ACC112 (cell line): ENCODE measurements around the gene TUBGCP5.
"Not testable (repeated sequence)": the region's sequence is repeated elsewhere in the genome, so short reads cannot be mapped to it uniquely, and the experiment has no call there.

ENCODE experiments used
- H2AFZ ChIP-seq: fragments of 200-600 bp; sonication (generic); one replicate; pipeline ENCODE4 v1.6.0; 2017; ENCODE audit warnings: antibody characterized with exemption, low read length; ENCODE audit not compliant: unreplicated experiment
- H3K27ac ChIP-seq: fragments of 200-600 bp; sonication (generic); 2 replicates; pipeline ENCODE4 v1.5.1; 2014; ENCODE audit warnings: low read depth, mild to moderate bottlenecking, antibody characterized with exemption, low read length, moderate library complexity
- H3K27me3 ChIP-seq: fragments of 200-600 bp; sonication (generic); 2 replicates; pipeline ENCODE4 v1.6.1; 2014; ENCODE audit warnings: mild to moderate bottlenecking, antibody characterized with exemption, low read length, moderate library complexity, mixed read lengths; ENCODE audit not compliant: insufficient read depth
- H3K36me3 ChIP-seq: fragments of 200-600 bp; sonication (generic); 2 replicates; pipeline ENCODE4 v1.6.1; 2016; ENCODE audit warnings: mild to moderate bottlenecking, antibody characterized with exemption, low read length, moderate library complexity, mixed read lengths; ENCODE audit not compliant: insufficient read depth
- H3K4me1 ChIP-seq: fragments of 200-600 bp; sonication (generic); one replicate; pipeline ENCODE4 v1.6.1; 2016; ENCODE audit warnings: low read length, mixed read lengths; ENCODE audit not compliant: insufficient read depth, unreplicated experiment, control insufficient read depth
- H3K4me3 ChIP-seq: fragments of 200-600 bp; sonication (generic); 2 replicates; pipeline ENCODE4 v1.5.1; 2014; ENCODE audit warnings: mild to moderate bottlenecking, low read depth, low read length
- H3K79me2 ChIP-seq: fragments of 200-600 bp; sonication (generic); one replicate; pipeline ENCODE4 v1.6.0; 2016; ENCODE audit warnings: low read length; ENCODE audit not compliant: control insufficient read depth, unreplicated experiment, insufficient read depth

Gene TUBGCP5

GRCh38 chr15:23067416-23067815 is 28.0 kb upstream of the TUBGCP5 start:
- no peak overlapping the region for H3K4me3 ChIP-seq
- H3K79me2 ChIP-seq: no peaks in the 10 kb centered on the region
- H3K27ac ChIP-seq: no peak overlapping the region
- H2AFZ ChIP-seq: no peak overlapping the region
- H3K4me1 ChIP-seq: no peaks in the 10 kb centered on the region
- no peaks in the 10 kb centered on the region for H3K36me3 ChIP-seq
- H3K27me3 ChIP-seq: 0 out of 2 replicates have a peak, but pooled peaks cover 5% of the 10 kb centered on the region

- H2AFZ ChIP-seq: no peak overlapping the region
- H3K27me3 ChIP-seq: peaks cover 2% of the 10 kb centered on the region; the same call in 1 of the 2 replicates
- no peak overlapping the region for H3K27ac ChIP-seq
- no peaks in the 10 kb centered on the region for H3K36me3 ChIP-seq
- no peaks in the 10 kb centered on the region for H3K4me1 ChIP-seq
- H3K79me2 ChIP-seq: no peaks in the 10 kb centered on the region
- no peak overlapping the region for H3K4me3 ChIP-seq
Measured at GRCh38 chr15:23065836-23066235, 26.5 kb upstream of the TUBGCP5 start.

DNA sequence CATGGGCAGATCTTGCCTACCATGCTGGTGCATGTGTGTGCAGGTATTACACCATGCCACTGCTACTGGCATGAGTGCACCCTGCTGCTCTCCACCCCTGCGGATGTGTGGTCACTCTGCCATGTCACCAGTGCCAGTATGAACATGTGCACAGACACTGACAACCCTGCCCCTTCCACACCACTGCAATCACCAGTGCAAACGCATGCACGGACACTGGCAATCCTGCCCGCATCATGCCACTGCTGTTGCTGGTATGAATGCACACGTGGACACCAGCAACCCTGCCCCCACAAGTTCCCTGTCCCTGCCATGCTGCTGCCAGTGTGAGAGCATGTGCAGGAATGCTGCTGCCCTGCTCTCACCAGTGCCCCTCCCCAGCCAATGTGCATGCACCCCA is 24.8 kb upstream of the TUBGCP5 start:
- H3K4me1 ChIP-seq: no peaks in the 10 kb centered on the region
- no peak overlapping the region for H2AFZ ChIP-seq
- H3K36me3 ChIP-seq: no peaks in the 10 kb centered on the region
- H3K27ac ChIP-seq: no peak overlapping the region
- peaks cover 11% of the 10 kb centered on the region; the same call in 1 of the 2 replicates for H3K27me3 ChIP-seq
- no peaks in the 10 kb centered on the region for H3K79me2 ChIP-seq
- no peak overlapping the region for H3K4me3 ChIP-seq

DNA sequence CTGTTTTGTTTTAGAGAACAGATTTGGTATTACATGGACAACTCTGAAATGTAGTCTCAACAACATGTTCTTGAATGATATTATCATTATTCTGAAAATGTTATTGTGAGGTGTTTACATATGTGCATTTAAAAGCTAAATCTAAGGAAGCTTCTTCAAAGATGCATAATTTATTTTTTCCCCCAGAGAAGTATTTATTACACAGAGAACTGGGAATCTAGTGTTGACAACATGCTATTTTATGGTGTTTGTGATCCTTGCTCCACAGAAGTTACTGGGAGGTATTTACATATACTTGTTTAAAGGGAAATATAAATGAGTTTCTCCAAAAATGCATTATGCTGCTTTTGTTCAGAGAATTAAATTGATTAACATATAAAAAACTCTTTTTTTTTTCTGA is 18.3 kb upstream of the TUBGCP5 start:
- Histone ChIP-seq H3K27ac (no peak overlapping the region), H3K4me1 (no peaks in the 10 kb centered on the region), H3K36me3 (no peaks in the 10 kb centered on the region), H3K4me3 (no peak overlapping the region), H3K79me2 (no peaks in the 10 kb centered on the region), H3K27me3 (peaks cover 47% of the 10 kb centered on the region), H2AFZ (no peak overlapping the region)

GRCh38 chr15:23055316-23055715 is 15.9 kb upstream of the TUBGCP5 start:
- Histone ChIP-seq H3K4me3 (no peak overlapping the region), H3K27me3 (peaks cover 52% of the 10 kb centered on the region), H2AFZ (no peak overlapping the region), H3K36me3 (no peaks in the 10 kb centered on the region), H3K79me2 (no peaks in the 10 kb centered on the region), H3K4me1 (no peaks in the 10 kb centered on the region), H3K27ac (no peak overlapping the region)

GRCh38 chr15:23052522-23052921 is 13.2 kb upstream of the TUBGCP5 start:
- Histone ChIP-seq H3K36me3 (no peaks in the 10 kb centered on the region), H3K27ac (no peak overlapping the region), H3K4me1 (no peaks in the 10 kb centered on the region), H3K79me2 (no peaks in the 10 kb centered on the region), H3K4me3 (no peak overlapping the region), H2AFZ (no peak overlapping the region), H3K27me3 (peaks cover 45% of the 10 kb centered on the region)

DNA sequence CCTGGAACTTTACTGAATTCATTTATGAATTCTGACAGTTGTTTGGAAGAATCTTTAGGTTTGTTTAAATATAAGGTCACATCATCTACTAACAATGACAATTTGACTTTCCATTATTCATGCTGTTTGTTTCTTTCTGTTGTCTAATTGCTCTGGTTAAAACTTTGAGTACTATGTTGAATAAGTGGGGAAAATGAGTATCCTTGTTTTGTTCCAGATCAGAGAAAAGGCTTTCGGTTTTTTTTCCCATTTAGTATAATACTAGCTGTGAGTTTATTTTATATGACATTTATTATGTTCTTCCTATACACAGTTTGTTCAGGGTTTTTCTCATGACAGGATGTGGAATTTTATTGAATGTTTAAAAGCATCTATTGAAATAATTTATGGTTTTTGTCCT is 11.3 kb upstream of the TUBGCP5 start:
- Histone ChIP-seq H3K27me3 (peaks cover 29% of the 10 kb centered on the region), H3K4me1 (no peaks in the 10 kb centered on the region), H3K79me2 (no peaks in the 10 kb centered on the region), H3K27ac (no peak overlapping the region), H2AFZ (no peak overlapping the region), H3K4me3 (no peak overlapping the region), H3K36me3 (no peaks in the 10 kb centered on the region)

GRCh38 chr15:23049984-23050628 is 10.7 kb upstream of the TUBGCP5 start:
- H3K4me3 ChIP-seq: no peak overlapping the region
- no peaks in the 10 kb centered on the region for H3K79me2 ChIP-seq
- H3K4me1 ChIP-seq: no peaks in the 10 kb centered on the region
- no peak overlapping the region for H3K27ac ChIP-seq
- H2AFZ ChIP-seq: no peak overlapping the region
- peaks cover 23% of the 10 kb centered on the region for H3K27me3 ChIP-seq
- H3K36me3 ChIP-seq: no peaks in the 10 kb centered on the region

DNA sequence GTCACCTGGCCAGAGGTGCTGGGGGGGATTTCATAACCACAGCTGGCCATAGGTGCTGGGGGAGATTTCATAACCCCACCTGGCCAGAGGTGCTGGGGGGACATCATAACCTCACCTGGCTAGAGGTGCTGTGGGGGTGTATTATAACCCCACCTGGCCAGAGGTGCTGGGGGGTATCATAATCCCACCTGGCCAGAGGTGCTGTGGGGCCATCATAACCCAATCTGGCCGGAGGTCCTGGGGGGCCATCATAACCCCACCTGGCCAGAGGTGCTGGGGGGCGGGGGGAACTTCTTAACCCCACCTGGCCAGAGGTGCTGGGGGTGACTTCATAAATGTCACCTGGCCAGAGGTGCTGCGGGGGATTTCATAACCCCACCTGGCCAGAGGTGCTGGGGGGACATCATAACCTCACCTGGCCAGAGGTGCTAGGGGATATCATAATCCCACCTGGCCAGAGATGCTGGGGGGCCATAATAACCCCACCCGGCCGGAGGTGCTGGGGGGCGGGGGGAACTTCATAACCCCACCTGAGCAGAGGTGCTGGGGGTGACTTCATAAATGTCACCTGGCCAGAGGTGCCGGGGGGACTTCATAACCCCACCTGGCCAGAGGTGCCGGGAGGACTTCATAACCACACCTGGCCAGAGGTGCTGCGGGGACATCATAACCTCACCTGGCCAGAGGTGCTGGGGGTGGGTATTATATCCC is 9.4 kb upstream of the TUBGCP5 start:
- not testable (repeated sequence) for H3K79me2 ChIP-seq, H3K4me1 ChIP-seq, H2AFZ ChIP-seq, H3K4me3 ChIP-seq, H3K36me3 ChIP-seq, H3K27ac ChIP-seq
- H3K27me3 ChIP-seq: peaks cover 15% of the 10 kb centered on the region

DNA sequence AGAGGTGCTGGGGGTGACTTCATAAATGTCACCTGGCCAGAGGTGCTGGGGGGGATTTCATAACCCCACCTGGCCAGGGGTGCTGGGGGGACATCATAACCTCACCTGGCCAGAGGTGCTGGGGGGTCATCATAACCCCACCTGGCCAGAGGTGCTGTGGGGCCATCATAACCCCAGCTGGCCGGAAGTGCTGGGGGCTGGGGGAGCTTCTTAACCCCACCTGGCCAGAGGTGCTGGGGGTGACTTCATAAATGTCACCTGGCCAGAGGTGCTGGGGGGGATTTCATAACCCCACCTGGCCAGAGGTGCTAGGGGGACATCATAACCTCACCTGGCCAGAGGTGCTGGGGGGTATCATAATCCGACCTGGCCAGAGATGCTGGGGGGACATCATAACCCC is 4.6 kb upstream of the TUBGCP5 start:
- not testable (repeated sequence) for H3K79me2 ChIP-seq, H3K27ac ChIP-seq, H3K4me1 ChIP-seq, H2AFZ ChIP-seq, H3K27me3 ChIP-seq, H3K36me3 ChIP-seq, H3K4me3 ChIP-seq

DNA sequence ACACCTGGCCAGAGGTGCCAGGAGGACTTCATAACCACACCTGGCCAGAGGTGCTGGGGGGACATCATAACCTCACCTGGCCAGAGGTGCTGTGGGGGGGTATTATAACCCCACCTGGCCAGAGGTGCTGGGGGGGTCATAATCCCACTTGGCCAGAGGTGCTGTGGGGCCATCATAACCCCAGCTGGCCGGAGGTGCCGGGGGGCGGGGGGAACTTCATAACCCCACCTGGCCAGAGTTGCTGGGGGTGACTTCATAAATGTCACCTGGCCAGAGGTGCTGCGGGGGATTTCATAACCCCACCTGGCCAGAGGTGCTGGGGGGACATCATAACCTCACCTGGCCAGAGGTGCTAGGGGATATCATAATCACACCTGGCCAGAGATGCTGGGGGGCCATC is 4.2 kb upstream of the TUBGCP5 start:
- H3K27me3 ChIP-seq, H3K27ac ChIP-seq, H3K4me1 ChIP-seq, H3K79me2 ChIP-seq, H2AFZ ChIP-seq, H3K4me3 ChIP-seq, H3K36me3 ChIP-seq: not testable (repeated sequence)
